Stimulated activated naive CD8-positive, alpha-beta T cell treated with anti-CD3 and anti-CD28 coated beads, Interleukin-15, amount 100 ng/mL, for 72 hours (primary cell): ENCODE measurements around the gene BNIP5.
"Not testable (repeated sequence)": the region's sequence is repeated elsewhere in the genome, so short reads cannot be mapped to it uniquely, and the experiment has no call there.

Experiments
- ATAC-seq: fragments of 150-1000 bp; cut with Tn5 transposase; 2 replicates; pipeline ENCODE4 v1.10.0; 2021; ENCODE audit warnings: mild to moderate bottlenecking, moderate library complexity
- DNase-seq, 2 donors: peaks; one replicate each; pipeline ENCODE4 v3.0.0; 2021 to 2022
- H3K27ac Mint-ChIP-seq, 2 donors: one replicate each; pipeline ENCODE4 v1.8.0; 2022; ENCODE audit warnings: mild to moderate bottlenecking in 2 of 2, mixed read lengths in 2 of 2, moderate library complexity in 2 of 2
- H3K27me3 Mint-ChIP-seq: one replicate; pipeline ENCODE4 v1.8.0; 2022; ENCODE audit warnings: mixed read lengths
- H3K4me1 Mint-ChIP-seq: one replicate; pipeline ENCODE4 v1.8.0; 2022; ENCODE audit warnings: mild to moderate bottlenecking, mixed read lengths
- H3K4me3 Mint-ChIP-seq, 2 donors: one replicate each; pipeline ENCODE4 v1.8.0; 2022; ENCODE audit warnings: mild to moderate bottlenecking in 2 of 2, mixed read lengths in 2 of 2, moderate library complexity in 1 of 2
- H3K9me3 Mint-ChIP-seq, 2 donors: one replicate each; pipeline ENCODE4 v1.8.0; 2022; ENCODE audit warnings: mixed read lengths in 2 of 2

Gene BNIP5

GRCh38 chr6:36373368-36374019 lies 36.8 kb upstream of the BNIP5 start:
- no peaks in the 10 kb centered on the region for H3K27me3 Mint-ChIP-seq
- H3K9me3 Mint-ChIP-seq, result no peaks in the 10 kb centered on the region
- H3K4me1 Mint-ChIP-seq, result no peaks in the 10 kb centered on the region
- no peak overlapping the region for H3K4me3 Mint-ChIP-seq
- ATAC-seq (no peak), DNase-seq (no peak)
- no peak overlapping the region for H3K27ac Mint-ChIP-seq

DNA sequence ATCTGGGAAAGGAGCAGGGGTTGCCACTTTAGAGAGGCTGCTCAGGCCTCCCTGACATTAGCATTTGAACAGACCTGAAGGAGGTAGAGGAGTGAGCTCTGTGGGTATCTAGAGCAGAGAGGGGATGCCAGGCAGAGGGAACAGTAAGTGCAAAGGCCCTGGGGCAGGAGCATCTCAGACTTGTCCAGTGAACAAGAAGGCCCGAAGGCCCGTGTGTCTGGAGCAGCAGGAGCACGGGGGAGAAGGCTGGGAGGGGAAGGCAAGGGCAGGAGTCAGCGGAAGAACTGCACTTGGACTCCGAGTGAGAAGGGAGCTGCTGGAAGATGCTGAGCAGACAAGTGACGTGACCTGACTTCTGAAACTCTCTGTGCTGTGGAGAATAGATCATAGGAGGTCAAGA lies 35.4 kb upstream of the BNIP5 start:
- Mint-ChIP-seq H3K27ac (no peak overlapping the region), H3K27me3 (no peaks in the 10 kb centered on the region), H3K4me3 (no peak overlapping the region)

DNA sequence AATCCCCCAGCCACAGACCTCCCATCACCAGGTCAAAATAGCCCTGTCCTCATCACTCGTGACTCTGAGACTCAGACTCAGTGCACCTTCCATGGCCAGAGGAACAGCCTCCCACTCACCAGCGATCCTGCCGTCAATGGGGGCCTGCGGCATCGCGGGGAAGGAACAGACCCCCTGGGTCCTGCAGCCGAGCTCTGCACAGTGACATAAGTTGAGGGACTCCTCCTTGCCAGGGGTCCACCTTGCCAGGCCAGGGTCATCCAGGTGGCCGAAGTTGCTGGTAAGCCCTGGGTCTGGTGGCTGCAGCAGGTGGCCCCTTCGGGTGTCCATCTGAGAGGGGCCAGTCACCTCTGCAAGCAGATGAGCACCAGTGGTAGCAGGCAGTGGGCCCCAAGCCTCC lies 34.5 kb upstream of the BNIP5 start:
- no peaks in the 10 kb centered on the region for H3K4me1 Mint-ChIP-seq
- DNase-seq (no peak), ATAC-seq (no peak)
- no peaks in the 10 kb centered on the region for H3K27me3 Mint-ChIP-seq
- H3K9me3 Mint-ChIP-seq, result no peaks in the 10 kb centered on the region
- no peak overlapping the region for H3K4me3 Mint-ChIP-seq
- peak overlapping the region in 1 of 2 donors; percentile 19 for H3K27ac Mint-ChIP-seq

More for the DNA sequence above, 35.4 kb upstream of the BNIP5 start:
- no peak for DNase-seq
- Mint-ChIP-seq H3K9me3 (no peaks in the 10 kb centered on the region), H3K4me1 (no peaks in the 10 kb centered on the region)
- no peak for ATAC-seq

DNA sequence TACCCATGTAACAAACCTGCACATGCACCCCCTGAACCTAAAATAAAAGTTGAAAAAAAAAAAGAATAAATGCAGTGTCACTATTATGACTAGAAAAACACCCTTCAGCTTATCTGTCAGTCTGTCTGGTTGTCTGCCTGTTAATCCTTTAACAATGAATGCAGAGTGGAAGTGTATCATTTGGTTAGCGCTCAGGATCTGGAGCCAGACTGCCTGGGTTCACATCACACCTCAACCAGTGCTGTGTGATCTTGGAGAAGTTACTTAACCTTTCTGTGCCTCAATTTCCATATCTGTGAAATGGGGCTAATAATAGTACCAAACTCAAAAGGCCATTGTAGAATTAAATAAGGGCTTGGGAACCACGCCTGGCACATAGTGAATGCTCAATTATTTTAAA lies 34.0 kb upstream of the BNIP5 start:
- Mint-ChIP-seq H3K27ac (peak overlapping the region in 1 of 2 donors; percentile 90), H3K4me3 (no peak overlapping the region), H3K27me3 (no peaks in the 10 kb centered on the region), H3K4me1 (no peaks in the 10 kb centered on the region), H3K9me3 (no peaks in the 10 kb centered on the region)
- DNase-seq (no peak), ATAC-seq (no peak)

DNA sequence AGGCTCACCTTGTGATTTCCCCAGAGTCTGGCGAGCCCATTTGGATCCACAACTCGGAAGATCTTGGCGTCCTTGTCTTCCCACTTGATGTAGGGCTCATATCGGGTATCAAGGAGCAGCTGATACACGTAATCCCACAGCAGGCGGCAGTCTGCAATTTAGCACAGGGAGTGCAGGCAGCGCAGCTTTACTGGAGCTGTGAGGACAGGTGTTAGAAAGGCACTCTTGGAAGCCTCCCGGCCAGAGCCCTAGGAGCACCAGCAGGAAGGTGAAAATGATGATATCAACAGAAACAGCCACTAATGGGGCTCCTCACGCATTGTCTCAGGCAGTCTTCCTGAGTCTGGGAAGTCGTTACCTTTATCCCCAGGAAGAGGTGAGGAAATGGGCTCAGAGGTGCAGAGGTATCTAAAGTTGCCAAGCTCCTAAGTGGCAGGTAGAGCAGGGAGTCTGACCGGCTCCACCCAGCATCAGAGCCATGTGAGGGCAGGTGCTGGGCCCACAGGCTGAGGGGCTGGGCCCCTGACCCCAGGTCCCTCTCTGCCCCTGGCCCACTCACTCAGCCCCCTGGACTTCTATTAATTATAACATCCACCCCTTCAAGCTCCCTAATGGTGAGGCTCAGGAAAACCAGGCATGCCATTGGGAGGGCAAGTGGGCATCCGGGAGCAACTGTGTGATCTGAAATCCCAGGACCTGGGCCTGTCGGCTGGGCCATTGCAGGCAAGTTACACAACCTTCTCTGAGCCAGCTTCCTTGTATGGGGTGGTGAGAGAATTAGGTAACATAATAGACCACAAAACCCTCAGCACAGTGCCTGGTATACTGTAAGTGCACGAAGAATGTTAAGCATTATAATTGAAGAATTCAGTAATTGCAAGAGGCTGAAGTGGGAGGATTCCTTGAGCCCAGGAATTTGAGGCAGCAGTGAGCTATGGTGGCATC lies 32.5 kb upstream of the BNIP5 start:
- Mint-ChIP-seq H3K4me1 (peaks cover 7% of the 10 kb centered on the region), H3K9me3 (no peaks in the 10 kb centered on the region), H3K27me3 (no peaks in the 10 kb centered on the region), H3K4me3 (no peak overlapping the region), H3K27ac (peak overlapping the region in 1 of 2 donors; percentile 73)
- ATAC-seq (no peak), DNase-seq (no peak)

- no peaks in the 10 kb centered on the region for H3K9me3 Mint-ChIP-seq
- H3K4me1 Mint-ChIP-seq, result peaks cover 7% of the 10 kb centered on the region
- no peak overlapping the region for H3K27ac Mint-ChIP-seq
- no peaks in the 10 kb centered on the region for H3K27me3 Mint-ChIP-seq
- DNase-seq (no peak), ATAC-seq (no peak)
- no peak overlapping the region for H3K4me3 Mint-ChIP-seq
These were observed 31.7 kb upstream of the BNIP5 start for GRCh38 chr6:36368421-36368820.

DNA sequence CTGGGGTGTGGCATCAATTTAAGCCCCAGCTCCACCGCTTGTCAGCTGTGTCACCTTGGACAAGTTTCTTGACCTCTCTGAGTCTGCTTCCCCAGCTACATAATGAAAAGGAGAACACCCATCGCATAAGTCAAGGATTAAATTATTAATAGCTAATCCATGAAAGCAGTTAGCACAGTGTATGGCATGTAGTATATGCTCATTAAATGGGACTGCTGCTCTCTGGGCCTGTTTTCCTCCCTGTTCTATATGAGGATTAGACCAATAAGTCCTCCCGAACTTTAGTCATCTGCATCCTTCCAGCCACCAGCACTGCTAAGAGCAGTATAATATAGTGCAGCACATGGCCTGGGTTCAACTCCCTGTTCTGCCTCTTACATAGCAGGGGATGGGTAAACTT lies 31.1 kb upstream of the BNIP5 start:
- no peak for ATAC-seq

DNA sequence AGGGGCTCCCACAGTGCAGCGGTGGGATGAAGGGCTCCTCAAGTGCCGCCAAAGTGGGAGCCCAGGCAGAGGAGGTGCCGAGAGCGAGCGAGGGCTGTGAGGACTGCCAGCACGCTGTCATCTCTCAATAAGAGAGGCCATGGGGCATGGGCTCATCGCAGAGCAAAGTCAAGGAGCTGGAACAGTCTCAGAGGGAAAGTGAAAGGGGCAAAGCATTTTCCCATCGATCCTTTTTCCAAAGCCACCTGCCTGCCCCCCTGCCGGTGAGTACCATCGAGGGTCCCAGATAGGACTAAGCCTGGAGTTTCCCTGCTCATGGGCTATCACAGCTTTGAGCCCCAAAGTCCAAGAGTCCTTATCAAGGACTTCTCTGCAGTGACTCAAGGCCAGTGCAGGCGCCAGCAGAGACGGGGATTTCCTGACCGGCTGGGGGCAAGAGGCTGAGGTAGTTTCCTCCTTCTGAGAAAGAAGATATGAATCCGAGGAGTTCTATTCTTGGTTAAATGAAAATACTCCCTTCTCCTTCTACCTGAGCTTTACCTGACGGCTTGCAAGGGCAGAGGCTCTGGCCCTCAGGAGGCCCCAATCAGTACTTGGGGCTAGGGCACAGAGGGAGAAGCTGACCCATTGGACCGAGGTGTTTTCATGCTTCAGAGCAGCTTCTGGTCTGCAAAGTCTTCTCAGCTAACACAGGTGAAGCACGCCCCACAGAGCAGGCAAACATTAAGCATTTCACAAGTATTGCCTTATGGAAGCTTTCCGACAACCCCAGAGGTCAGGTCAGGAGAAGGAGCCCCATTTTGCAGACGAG lies 28.2 kb upstream of the BNIP5 start:
- Mint-ChIP-seq H3K27me3 (no peaks in the 10 kb centered on the region), H3K9me3 (no peaks in the 10 kb centered on the region), H3K4me1 (peaks cover 19% of the 10 kb centered on the region), H3K27ac (no peak overlapping the region), H3K4me3 (no peak overlapping the region)
- DNase-seq, result no peak
- peak; percentile 13 for ATAC-seq

More for the DNA sequence above, 31.1 kb upstream of the BNIP5 start:
- H3K9me3 Mint-ChIP-seq, result no peaks in the 10 kb centered on the region
- no peaks in the 10 kb centered on the region for H3K27me3 Mint-ChIP-seq
- H3K27ac Mint-ChIP-seq, result no peak overlapping the region
- DNase-seq, result no peak
- no peak overlapping the region for H3K4me3 Mint-ChIP-seq
- peaks cover 7% of the 10 kb centered on the region for H3K4me1 Mint-ChIP-seq

DNA sequence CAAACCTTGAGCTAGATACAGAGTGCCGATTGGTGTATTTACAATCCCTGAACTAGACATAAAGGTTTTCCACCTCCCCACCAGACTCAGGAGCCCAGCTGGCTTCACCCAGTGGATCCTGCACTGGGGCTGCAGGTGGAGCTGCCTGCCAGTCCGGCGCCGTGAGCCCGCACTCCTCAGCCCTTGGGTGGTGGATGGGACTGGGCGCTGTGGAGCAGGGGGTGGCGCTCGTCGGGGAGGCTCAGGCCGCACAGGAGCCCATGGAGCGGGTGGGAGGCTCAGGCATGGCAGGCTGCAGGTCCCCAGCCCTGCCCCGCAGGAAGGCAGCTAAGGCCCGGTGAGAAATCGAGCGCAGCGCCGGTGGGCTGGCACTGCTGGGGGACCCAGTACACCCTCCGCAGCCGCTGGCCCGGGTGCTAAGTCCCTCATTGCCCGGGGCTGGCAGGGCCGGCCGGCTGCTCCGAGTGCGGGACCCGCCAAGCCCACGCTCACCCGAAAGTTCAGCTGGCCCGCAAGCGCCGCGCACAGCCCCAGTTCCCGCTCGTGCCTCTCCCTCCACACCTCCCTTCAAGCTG lies 27.5 kb upstream of the BNIP5 start:
- peaks cover 19% of the 10 kb centered on the region for H3K4me1 Mint-ChIP-seq
- not testable (repeated sequence) for H3K27me3 Mint-ChIP-seq, DNase-seq, H3K4me3 Mint-ChIP-seq, H3K27ac Mint-ChIP-seq, ATAC-seq, H3K9me3 Mint-ChIP-seq

GRCh38 chr6:36363371-36363752 lies 26.7 kb upstream of the BNIP5 start:
- not testable (repeated sequence) for H3K27me3 Mint-ChIP-seq, H3K9me3 Mint-ChIP-seq, H3K4me3 Mint-ChIP-seq, DNase-seq, ATAC-seq, H3K27ac Mint-ChIP-seq
- peaks cover 25% of the 10 kb centered on the region for H3K4me1 Mint-ChIP-seq

- Mint-ChIP-seq H3K27ac (no peak overlapping the region), H3K9me3 (no peaks in the 10 kb centered on the region)
- no peak for DNase-seq
These were observed 26.1 kb upstream of the BNIP5 start for GRCh38 chr6:36362551-36363370.

GRCh38 chr6:36361071-36361470 lies 24.4 kb upstream of the BNIP5 start:
- ATAC-seq (no peak), DNase-seq (no peak)
- no peaks in the 10 kb centered on the region for H3K9me3 Mint-ChIP-seq
- H3K4me1 Mint-ChIP-seq, result peaks cover 45% of the 10 kb centered on the region
- no peak overlapping the region for H3K4me3 Mint-ChIP-seq
- H3K27ac Mint-ChIP-seq, result no peak overlapping the region
- no peaks in the 10 kb centered on the region for H3K27me3 Mint-ChIP-seq

More at GRCh38 chr6:36362551-36363370, 26.1 kb upstream of the BNIP5 start:
- H3K27me3 Mint-ChIP-seq, result no peaks in the 10 kb centered on the region
- H3K4me1 Mint-ChIP-seq, result peaks cover 31% of the 10 kb centered on the region
- no peak for ATAC-seq
- H3K4me3 Mint-ChIP-seq, result no peak overlapping the region

GRCh38 chr6:36360241-36361054 lies 23.8 kb upstream of the BNIP5 start:
- DNase-seq, result peak; percentile 72 to 74
- Mint-ChIP-seq H3K9me3 (no peaks in the 10 kb centered on the region), H3K27me3 (peaks cover 3% of the 10 kb centered on the region), H3K27ac (no peak overlapping the region), H3K4me1 (peaks cover 51% of the 10 kb centered on the region), H3K4me3 (peak overlapping the region in 1 of 2 donors; percentile 41)
- ATAC-seq, result peak; percentile 75
